GM12801 (cell line): Measurements from ENCODE around the gene PRKG1.

Experiments
- TF ChIP-seq, protein P1 (sequence below): IDR thresholded peaks from one replicate; pipeline ENCODE4 v1.5.1; 2011; ENCODE audit warnings: control low read depth; ENCODE audit not compliant: insufficient read length; ENCODE audit errors: extremely low read depth

The PRKG1 gene

DNA sequence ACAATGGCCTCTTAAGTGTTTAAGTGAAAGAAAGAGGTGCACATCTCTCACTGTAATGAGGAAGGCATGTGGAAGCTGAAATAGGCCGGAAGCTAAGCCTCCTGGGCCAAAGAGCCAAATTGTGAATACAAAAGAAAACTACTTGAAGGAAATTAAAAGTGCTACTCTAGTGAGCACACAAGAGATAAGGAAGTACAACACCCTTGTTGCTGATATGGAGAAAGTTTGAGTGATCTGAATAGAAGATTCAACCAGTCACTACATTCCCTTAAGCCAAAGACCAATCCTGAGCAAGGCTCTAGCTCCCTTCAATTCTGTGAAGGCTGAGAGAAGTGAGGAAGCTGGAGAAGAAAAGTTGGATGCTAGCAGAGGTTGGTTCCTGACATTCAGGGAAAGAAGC, 1248.0 kb downstream of the PRKG1 start:
- TF ChIP-seq, protein P1, sequence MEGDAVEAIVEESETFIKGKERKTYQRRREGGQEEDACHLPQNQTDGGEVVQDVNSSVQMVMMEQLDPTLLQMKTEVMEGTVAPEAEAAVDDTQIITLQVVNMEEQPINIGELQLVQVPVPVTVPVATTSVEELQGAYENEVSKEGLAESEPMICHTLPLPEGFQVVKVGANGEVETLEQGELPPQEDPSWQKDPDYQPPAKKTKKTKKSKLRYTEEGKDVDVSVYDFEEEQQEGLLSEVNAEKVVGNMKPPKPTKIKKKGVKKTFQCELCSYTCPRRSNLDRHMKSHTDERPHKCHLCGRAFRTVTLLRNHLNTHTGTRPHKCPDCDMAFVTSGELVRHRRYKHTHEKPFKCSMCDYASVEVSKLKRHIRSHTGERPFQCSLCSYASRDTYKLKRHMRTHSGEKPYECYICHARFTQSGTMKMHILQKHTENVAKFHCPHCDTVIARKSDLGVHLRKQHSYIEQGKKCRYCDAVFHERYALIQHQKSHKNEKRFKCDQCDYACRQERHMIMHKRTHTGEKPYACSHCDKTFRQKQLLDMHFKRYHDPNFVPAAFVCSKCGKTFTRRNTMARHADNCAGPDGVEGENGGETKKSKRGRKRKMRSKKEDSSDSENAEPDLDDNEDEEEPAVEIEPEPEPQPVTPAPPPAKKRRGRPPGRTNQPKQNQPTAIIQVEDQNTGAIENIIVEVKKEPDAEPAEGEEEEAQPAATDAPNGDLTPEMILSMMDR: no peak

DNA sequence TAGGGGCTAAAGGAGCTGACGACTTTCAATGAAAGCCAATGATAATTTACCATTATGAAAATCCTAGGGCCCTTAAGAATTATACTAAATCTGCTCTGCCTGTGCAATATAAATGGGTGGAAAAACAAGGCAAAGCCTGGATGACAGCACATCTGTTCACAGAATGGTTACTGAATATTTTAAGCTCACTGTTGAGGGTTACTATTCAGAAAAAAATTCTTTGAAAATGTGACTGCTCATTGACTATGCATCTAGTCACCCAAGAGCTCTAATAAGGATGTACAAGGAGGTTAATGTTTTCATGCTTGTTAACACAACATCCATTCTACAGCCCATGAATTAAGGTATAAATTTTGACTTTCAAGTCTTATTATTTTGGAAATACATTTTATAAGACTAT, 1248.6 kb downstream of the PRKG1 start:
- TF ChIP-seq, protein P1: no peak

DNA sequence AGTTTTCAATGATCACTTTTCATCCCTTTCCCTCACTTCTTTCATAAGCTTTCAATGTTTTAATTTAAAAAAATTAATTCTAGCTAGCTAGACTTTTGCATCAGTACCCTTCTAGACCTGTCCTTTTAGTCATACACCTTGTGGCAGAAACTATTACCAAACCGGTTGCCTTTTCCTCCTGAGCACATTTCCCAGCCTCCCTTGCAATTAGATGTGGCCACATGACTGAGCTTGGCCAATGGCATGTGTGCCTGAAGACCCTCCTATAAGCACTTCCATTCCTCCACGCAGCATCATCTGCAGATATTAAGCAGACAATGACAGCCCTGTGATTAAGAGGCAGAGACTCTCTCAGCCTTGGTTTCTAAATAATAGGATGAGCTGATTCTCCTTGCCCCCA, 1252.1 kb downstream of the PRKG1 start:
- TF ChIP-seq, protein P1: no peak

GRCh38 chr10:52331638-52332364, 1257.5 kb downstream of the PRKG1 start:
- TF ChIP-seq, protein P1: no peak

- TF ChIP-seq, protein P1: no peak
These were observed 1258.5 kb downstream of the PRKG1 start for GRCh38 chr10:52332815-52333214.

DNA sequence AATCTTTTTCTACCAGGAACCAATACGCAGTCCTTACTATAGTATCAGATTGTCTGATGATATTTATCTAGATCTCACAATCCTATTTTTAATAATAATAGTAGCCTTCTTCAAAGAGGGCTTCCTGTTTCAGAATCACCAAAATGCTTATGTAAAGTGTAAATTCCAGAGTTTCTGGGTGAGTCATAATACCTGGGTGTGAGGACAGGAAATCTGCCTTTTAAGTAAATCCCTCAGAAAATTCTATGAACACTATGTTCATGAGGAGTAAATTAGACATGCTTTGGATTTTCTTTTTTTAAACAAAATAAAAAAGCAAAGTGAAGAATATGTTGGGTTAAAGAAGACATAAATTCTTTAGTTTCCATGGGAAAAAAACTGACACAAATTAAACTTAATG, 1260.3 kb downstream of the PRKG1 start:
- TF ChIP-seq, protein P1: no peak

DNA sequence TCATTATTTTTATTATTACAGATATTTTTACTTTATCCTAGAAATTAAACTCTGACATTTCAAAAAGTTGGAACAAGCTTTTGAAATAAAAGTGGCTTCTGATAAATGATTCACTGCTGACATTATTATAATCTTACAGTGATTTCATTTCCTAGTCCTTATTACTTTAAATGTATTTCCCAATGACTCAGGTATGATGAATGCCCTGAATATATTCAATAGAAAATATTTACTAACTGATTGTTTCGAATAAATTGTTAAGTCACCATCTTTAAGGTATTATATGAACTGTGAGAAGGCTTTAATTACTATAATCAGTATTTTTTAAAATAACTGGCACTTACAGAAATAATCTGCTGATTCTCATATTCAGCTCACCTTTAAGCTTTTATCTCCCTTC, 1261.4 kb downstream of the PRKG1 start:
- TF ChIP-seq, protein P1: no peak
